ENCODE results near the gene KRTAP5-11.
"Not testable (repeated sequence)": the region's sequence is repeated elsewhere in the genome, so short reads cannot be mapped to it uniquely, and the experiment has no call there.

Gene KRTAP5-11

GRCh38 chr11:71575723-71576424, 6.8 kb downstream of the KRTAP5-11 start:
- no peak for TF ChIP-seq CTCF (IDR thresholded peaks at IDR 0.05; ENCODE audit: low read depth, low read length)

GRCh38 chr11:71574418-71574817, 8.3 kb downstream of the KRTAP5-11 start:
- TF ChIP-seq CTCF (IDR thresholded peaks at IDR 0.05; ENCODE audit: low read depth, low read length) = no peak
- no peak overlapping the region for H3K4me3 ChIP-seq (ENCODE audit: low read depth, low read length)

More at GRCh38 chr11:71575723-71576424, 6.8 kb downstream of the KRTAP5-11 start:
- no peak overlapping the region for H3K4me3 ChIP-seq (ENCODE audit: low read depth, low read length)

- H3K4me3 ChIP-seq (ENCODE audit: low read depth, low read length) = no peak overlapping the region
- TF ChIP-seq CTCF (IDR thresholded peaks at IDR 0.05; ENCODE audit: low read depth, low read length) = no peak
Observed at GRCh38 chr11:71572811-71573210, 9.9 kb downstream of the KRTAP5-11 start.

GRCh38 chr11:71571101-71571850, 11.4 kb downstream of the KRTAP5-11 start:
- not testable (repeated sequence) for H3K4me3 ChIP-seq (ENCODE audit: low read depth, low read length)

GRCh38 chr11:71568704-71569349, 13.8 kb downstream of the KRTAP5-11 start:
- no peak for TF ChIP-seq CTCF (IDR thresholded peaks at IDR 0.05; ENCODE audit: low read depth, low read length)
- no peak overlapping the region for H3K4me3 ChIP-seq (ENCODE audit: low read depth, low read length)

- H3K4me3 ChIP-seq (ENCODE audit: low read depth, low read length) = not testable (repeated sequence)
Observed at GRCh38 chr11:71567633-71568032, 15.0 kb downstream of the KRTAP5-11 start.

- not testable (repeated sequence) for H3K4me3 ChIP-seq (ENCODE audit: low read depth, low read length)
Observed at GRCh38 chr11:71566626-71567599, 15.8 kb downstream of the KRTAP5-11 start.

- H3K4me3 ChIP-seq (ENCODE audit: low read depth, low read length) = no peak overlapping the region
- TF ChIP-seq CTCF (IDR thresholded peaks at IDR 0.05; ENCODE audit: low read depth, low read length) = no peak
Observed at GRCh38 chr11:71566081-71566620, 16.5 kb downstream of the KRTAP5-11 start.

Data from WI38 (cell line).